Fibroblast of lung (primary cell): Measurements from ENCODE around the gene C12orf56. TPM values are rescaled to one million over a fixed set of nuclear protein-coding genes. Genes with fewer than 3 reads are reported as not detected.

Experiments
- DNase-seq, 2 donors: peaks; one replicate each; pipeline versions ENCODE4 v3.0.0 to v3.0.0-alpha.2; 2010; ENCODE audit warnings: low read depth in 2 of 2
- H2AFZ ChIP-seq: 2 replicates; pipeline ENCODE4 v1.5.1; 2012; ENCODE audit warnings: low read length, control low read depth, inconsistent platforms
- H3K27ac ChIP-seq: 2 replicates; pipeline ENCODE4 v1.5.1; 2011; ENCODE audit warnings: low read length, control low read depth; ENCODE audit not compliant: insufficient read depth
- H3K27me3 ChIP-seq: 2 replicates; pipeline ENCODE4 v1.5.1; 2011; ENCODE audit warnings: mild to moderate bottlenecking, low read length; ENCODE audit not compliant: control insufficient read depth, insufficient read depth
- H3K36me3 ChIP-seq: 2 replicates; pipeline ENCODE4 v1.5.1; 2011; ENCODE audit warnings: low read length; ENCODE audit not compliant: control insufficient read depth, insufficient read depth
- H3K4me1 ChIP-seq: 2 replicates; pipeline ENCODE4 v1.5.1; 2011; ENCODE audit warnings: low read length; ENCODE audit not compliant: control insufficient read depth, insufficient read depth; ENCODE audit errors: extremely low read depth
- H3K4me2 ChIP-seq: 2 replicates; pipeline ENCODE4 v1.5.1; 2011; ENCODE audit warnings: low read length, control low read depth; ENCODE audit not compliant: insufficient read depth; ENCODE audit errors: extremely low read depth
- H3K4me3 ChIP-seq, 4 experiments: fragments of 200-600 bp in 1 of 4; sonication (generic) in 1 of 4; replicated peaks in 1 of 4; 2 replicates each; pipeline ENCODE4 v1.5.1; 2011 to 2016; ENCODE audit warnings: low read length in 4 of 4, low read depth in 3 of 4, mild to moderate bottlenecking in 3 of 4, control low read depth in 2 of 4, inconsistent platforms in 1 of 4, mixed read lengths in 1 of 4; ENCODE audit not compliant: insufficient read depth in 1 of 4; ENCODE audit errors: control extremely low read depth in 1 of 4
- H3K79me2 ChIP-seq: 2 replicates; pipeline ENCODE4 v1.5.1; 2012; ENCODE audit warnings: mild to moderate bottlenecking, low read length, inconsistent platforms; ENCODE audit not compliant: control insufficient read depth, insufficient read depth
- H3K9ac ChIP-seq: 2 replicates; pipeline ENCODE4 v1.5.1; 2011; ENCODE audit warnings: mild to moderate bottlenecking, low read length, control low read depth; ENCODE audit not compliant: insufficient read depth
- H3K9me3 ChIP-seq: 2 replicates; pipeline ENCODE4 v1.5.1; 2012; ENCODE audit warnings: low read depth, low read length; ENCODE audit not compliant: control insufficient read depth, insufficient read depth
- H4K20me1 ChIP-seq: 2 replicates; pipeline ENCODE4 v1.5.1; 2011; ENCODE audit warnings: low read length; ENCODE audit not compliant: control insufficient read depth, insufficient read depth; ENCODE audit errors: extremely low read depth
- EZH2 ChIP-seq: IDR thresholded peaks from 2 replicates; pipeline ENCODE4 v1.5.1; 2012; ENCODE audit warnings: low read length, control low read depth, mild to moderate bottlenecking; ENCODE audit errors: missing control alignments
- polyA plus RNA-seq, 2 donors: library from polyadenylated mRNA; depleted of rRNA in 1 of 2; stranded (reverse) in 1 of 2; unstranded in 1 of 2; fragments of >200 nt; gene quantifications; 2 replicates each; pipeline ENCODE4 v1.2.1, GENCODE V29; 2011 to 2012; ENCODE audit warnings: missing spikeins in 1 of 2
- total RNA-seq: library from RNA; depleted of rRNA; stranded (reverse); fragments of >200 nt; gene quantifications from 2 replicates; pipeline ENCODE4 v1.2.1, GENCODE V29; 2014
- TF ChIP-seq, protein P1 (sequence below), 2 donors: IDR thresholded peaks in 1 of 2; conservative IDR thresholded peaks in 1 of 2; 1 replicate in 1 of 2; 2 replicates in 1 of 2; pipeline ENCODE4 v1.5.1; 2011 to 2012; ENCODE audit warnings: low read length in 2 of 2, control low read depth in 1 of 2, inconsistent platforms in 1 of 2, low read depth in 1 of 2, mild to moderate bottlenecking in 1 of 2

The C12orf56 gene
- total and polyA plus RNA-seq, 2 donors (not counting 1 experiment from before 2014, with no cell fraction given), result 0.10 to 1.5 TPM

DNA sequence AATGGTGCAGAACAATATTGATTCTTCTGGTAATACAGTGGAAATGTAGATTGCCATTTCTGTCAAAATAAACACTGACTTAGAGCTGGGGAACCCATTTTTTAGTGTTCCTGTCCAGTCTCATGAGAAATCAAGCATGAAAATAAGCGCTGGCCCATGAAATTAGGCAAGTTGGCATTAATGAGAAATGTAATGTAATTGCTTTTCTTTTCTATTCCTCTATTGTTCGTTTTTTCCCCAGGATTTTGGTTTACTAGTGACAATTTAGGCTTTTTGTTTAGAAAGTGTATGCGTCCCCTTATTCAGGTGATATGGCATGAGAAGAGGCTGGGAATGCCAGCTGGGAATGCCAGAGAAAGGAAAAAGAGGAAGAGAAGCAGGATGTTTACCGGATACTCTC is 104.0 kb downstream of the C12orf56 start:
- H3K27ac ChIP-seq, result no peak overlapping the region
- H3K4me2 ChIP-seq, result no peak overlapping the region
- no peaks in the 10 kb centered on the region for H3K27me3 ChIP-seq
- no peaks in the 10 kb centered on the region for H3K36me3 ChIP-seq
- TF ChIP-seq EZH2, result no peak
- TF ChIP-seq, protein P1, sequence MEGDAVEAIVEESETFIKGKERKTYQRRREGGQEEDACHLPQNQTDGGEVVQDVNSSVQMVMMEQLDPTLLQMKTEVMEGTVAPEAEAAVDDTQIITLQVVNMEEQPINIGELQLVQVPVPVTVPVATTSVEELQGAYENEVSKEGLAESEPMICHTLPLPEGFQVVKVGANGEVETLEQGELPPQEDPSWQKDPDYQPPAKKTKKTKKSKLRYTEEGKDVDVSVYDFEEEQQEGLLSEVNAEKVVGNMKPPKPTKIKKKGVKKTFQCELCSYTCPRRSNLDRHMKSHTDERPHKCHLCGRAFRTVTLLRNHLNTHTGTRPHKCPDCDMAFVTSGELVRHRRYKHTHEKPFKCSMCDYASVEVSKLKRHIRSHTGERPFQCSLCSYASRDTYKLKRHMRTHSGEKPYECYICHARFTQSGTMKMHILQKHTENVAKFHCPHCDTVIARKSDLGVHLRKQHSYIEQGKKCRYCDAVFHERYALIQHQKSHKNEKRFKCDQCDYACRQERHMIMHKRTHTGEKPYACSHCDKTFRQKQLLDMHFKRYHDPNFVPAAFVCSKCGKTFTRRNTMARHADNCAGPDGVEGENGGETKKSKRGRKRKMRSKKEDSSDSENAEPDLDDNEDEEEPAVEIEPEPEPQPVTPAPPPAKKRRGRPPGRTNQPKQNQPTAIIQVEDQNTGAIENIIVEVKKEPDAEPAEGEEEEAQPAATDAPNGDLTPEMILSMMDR (conservative IDR thresholded peaks at IDR 0.05 in 1 of 2, IDR thresholded peaks at IDR 0.05 in 1 of 2; ENCODE audit: low read depth in 1 of 2, low read length in 2 of 2), result no peak
- H3K9me3 ChIP-seq, result no peaks in the 10 kb centered on the region
- H4K20me1 ChIP-seq, result no peaks in the 10 kb centered on the region
- no peak overlapping the region for H3K9ac ChIP-seq
- H3K4me1 ChIP-seq, result no peaks in the 10 kb centered on the region
- H3K79me2 ChIP-seq, result no peaks in the 10 kb centered on the region
- no peak for DNase-seq
- no peak overlapping the region for H2AFZ ChIP-seq
- no peak overlapping the region for H3K4me3 ChIP-seq

DNA sequence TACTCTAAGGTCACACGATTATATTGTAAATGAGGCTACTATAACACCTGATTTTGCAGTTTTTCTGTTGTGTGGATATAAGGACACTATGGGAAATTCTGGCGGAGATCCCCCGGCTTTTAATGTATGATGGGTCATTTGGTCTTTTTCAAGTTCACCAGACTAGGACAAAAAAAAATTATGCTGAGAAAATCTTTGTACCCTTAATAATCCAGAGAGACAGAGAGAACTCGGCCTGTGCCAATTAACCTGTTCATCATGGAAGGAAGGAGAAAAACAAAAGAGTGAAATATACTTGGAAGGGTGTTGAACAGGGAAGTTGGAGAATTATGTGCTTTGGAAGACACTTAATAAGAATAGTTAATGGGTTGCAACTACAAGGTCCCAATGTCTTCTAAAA is 106.3 kb downstream of the C12orf56 start:
- Histone ChIP-seq H3K36me3 (no peaks in the 10 kb centered on the region), H3K27ac (no peak overlapping the region), H3K4me2 (no peak overlapping the region), H2AFZ (no peak overlapping the region), H3K9ac (no peak overlapping the region), H3K4me1 (no peaks in the 10 kb centered on the region), H3K27me3 (no peaks in the 10 kb centered on the region), H3K9me3 (no peaks in the 10 kb centered on the region), H3K4me3 (no peak overlapping the region), H4K20me1 (no peaks in the 10 kb centered on the region), H3K79me2 (no peaks in the 10 kb centered on the region)
- no peak for TF ChIP-seq EZH2
- TF ChIP-seq, protein P1 (conservative IDR thresholded peaks at IDR 0.05 in 1 of 2, IDR thresholded peaks at IDR 0.05 in 1 of 2; ENCODE audit: low read depth in 1 of 2, low read length in 2 of 2), result no peak
- no peak for DNase-seq

DNA sequence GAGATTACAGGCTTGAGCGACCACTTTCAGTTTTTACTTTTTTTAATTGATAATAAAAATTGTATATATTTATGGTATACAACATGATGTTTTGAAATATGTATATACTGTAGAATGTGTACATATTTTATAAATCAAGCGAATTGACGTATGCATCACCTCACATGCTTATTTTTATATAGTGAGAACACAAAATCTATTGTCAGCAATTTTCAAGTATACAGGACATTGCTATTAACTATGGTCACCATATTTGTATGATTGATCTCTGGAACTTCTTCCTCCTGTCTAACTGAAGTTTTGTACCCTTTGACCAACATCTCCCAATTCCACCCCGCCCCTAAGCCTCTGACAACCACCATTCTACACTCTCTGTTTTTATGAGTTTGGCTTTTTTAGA is 112.1 kb downstream of the C12orf56 start:
- Histone ChIP-seq H3K4me1 (no peaks in the 10 kb centered on the region), H3K27me3 (no peaks in the 10 kb centered on the region), H3K9me3 (no peaks in the 10 kb centered on the region), H3K9ac (no peak overlapping the region), H3K4me2 (no peak overlapping the region), H3K36me3 (no peaks in the 10 kb centered on the region), H3K79me2 (no peaks in the 10 kb centered on the region), H2AFZ (no peak overlapping the region), H3K4me3 (no peak overlapping the region), H3K27ac (no peak overlapping the region), H4K20me1 (no peaks in the 10 kb centered on the region)
- DNase-seq, result no peak
- TF ChIP-seq, protein P1 (conservative IDR thresholded peaks at IDR 0.05 in 1 of 2, IDR thresholded peaks at IDR 0.05 in 1 of 2; ENCODE audit: low read depth in 1 of 2, low read length in 2 of 2), result no peak
- no peak for TF ChIP-seq EZH2
